WTC11 (cell line): ENCODE data around the gene TMEM59. TPM values are rescaled to one million over a fixed set of nuclear protein-coding genes. Genes with fewer than 3 reads are reported as not detected.

ENCODE experiments used
- ATAC-seq: fragments of 200-7000 bp; cut with Tn5 transposase; 2 replicates; pipeline ENCODE4 v1.10.0; 2021; ENCODE audit warnings: mild to moderate bottlenecking, moderate library complexity
- CTCF ChIA-PET: fragments of 300-600 bp; sonication (Branson Sonifier 250); formaldehyde crosslinking; loops from one replicate; lab custom pipeline; 2021; ENCODE audit warnings: antibody characterized with exemption; lab: Charles Lee
- POLR2A ChIA-PET: fragments of 350-600 bp; sonication (Branson Sonifier 250); formaldehyde crosslinking; loops from one replicate; lab custom pipeline; 2021; ENCODE audit warnings: antibody characterized with exemption; lab: Charles Lee
- DNase-seq: peaks from one replicate; pipeline ENCODE4 v3.0.0; 2021; ENCODE audit warnings: low spot score
- H3K27ac Mint-ChIP-seq: 2 replicates; pipeline ENCODE4 v1.8.0; 2021; ENCODE audit warnings: mixed read lengths
- H3K27me3 Mint-ChIP-seq: 2 replicates; pipeline ENCODE4 v1.8.0; 2021; ENCODE audit warnings: low read depth, mild to moderate bottlenecking, moderate library complexity, mixed read lengths
- H3K36me3 Mint-ChIP-seq: 2 replicates; pipeline ENCODE4 v1.8.0; 2021; ENCODE audit warnings: mixed read lengths
- H3K4me1 Mint-ChIP-seq: 2 replicates; pipeline ENCODE4 v1.8.0; 2022; ENCODE audit warnings: mixed read lengths
- H3K4me3 Mint-ChIP-seq: 2 replicates; pipeline ENCODE4 v1.8.0; 2021; ENCODE audit warnings: mild to moderate bottlenecking, moderate library complexity, mixed read lengths
- H3K9me3 Mint-ChIP-seq: 2 replicates; pipeline ENCODE4 v1.8.0; 2021; ENCODE audit warnings: mixed read lengths
- AFF4 ChIP-seq: sonication (generic); formaldehyde crosslinking; IDR thresholded peaks from 2 replicates; pipeline ENCODE4 v1.8.1; 2023; ENCODE audit warnings: mild to moderate bottlenecking, missing genetic modification reagents, borderline replicate concordance
- CBFB ChIP-seq: sonication (generic); formaldehyde crosslinking; IDR thresholded peaks from 2 replicates; pipeline ENCODE4 v1.8.1; 2022; ENCODE audit warnings: mild to moderate bottlenecking, low read depth, missing genetic modification reagents
- CTCF ChIP-seq: fragments of 200-600 bp; IDR thresholded peaks from 2 replicates; pipeline ENCODE4 v1.8.0; 2022; ENCODE audit warnings: antibody characterized with exemption
- ERG ChIP-seq: fragments of 250-450 bp; sonication (Bioruptor Pico); IDR thresholded peaks from 2 replicates; pipeline ENCODE4 v1.8.0; 2021; ENCODE audit warnings: mild to moderate bottlenecking
- FOXJ3 ChIP-seq: sonication (generic); formaldehyde crosslinking; IDR thresholded peaks from 2 replicates; pipeline ENCODE4 v1.9.0; 2021; ENCODE audit warnings: missing genetic modification reagents, mild to moderate bottlenecking, borderline replicate concordance
- IRF2 ChIP-seq: sonication (generic); formaldehyde crosslinking; IDR thresholded peaks from 2 replicates; pipeline ENCODE4 v1.8.0; 2022; ENCODE audit warnings: low read depth, missing genetic modification reagents, borderline replicate concordance
- JAZF1 ChIP-seq: fragments of 250-450 bp; sonication (Bioruptor Pico); IDR thresholded peaks from 2 replicates; pipeline ENCODE4 v1.9.0; 2021; ENCODE audit warnings: moderate library complexity, mild to moderate bottlenecking, inconsistent platforms
- NFYB ChIP-seq: sonication (generic); formaldehyde crosslinking; conservative IDR thresholded peaks from 2 replicates; pipeline ENCODE4 v1.8.0; 2022; ENCODE audit warnings: low read depth, missing genetic modification reagents
- NR1H2 ChIP-seq: sonication (generic); formaldehyde crosslinking; IDR thresholded peaks from 2 replicates; pipeline ENCODE4 v1.9.0; 2021; ENCODE audit warnings: mild to moderate bottlenecking, moderate library complexity, missing genetic modification reagents
- ZNF263 ChIP-seq: sonication (generic); formaldehyde crosslinking; IDR thresholded peaks from 2 replicates; pipeline ENCODE4 v1.8.1; 2022; ENCODE audit warnings: low read depth, mild to moderate bottlenecking, moderate library complexity, missing genetic modification reagents
- ZNF396 ChIP-seq: fragments of 250-450 bp; sonication (Bioruptor Pico); IDR thresholded peaks from 2 replicates; pipeline ENCODE4 v1.8.0; 2021; ENCODE audit warnings: mild to moderate bottlenecking, moderate library complexity, borderline replicate concordance
- ZNF416 ChIP-seq: fragments of 250-450 bp; sonication (Bioruptor Pico); IDR thresholded peaks from 2 replicates; pipeline ENCODE4 v1.9.0; 2021; ENCODE audit warnings: mild to moderate bottlenecking, inconsistent platforms
- ZNF423 ChIP-seq: fragments of 250-450 bp; sonication (Bioruptor Pico); IDR thresholded peaks from 2 replicates; pipeline ENCODE4 v2.1.2; 2022; ENCODE audit warnings: mild to moderate bottlenecking, moderate library complexity
- total RNA-seq: library from RNA; stranded (reverse); gene quantifications from 3 replicates; pipeline ENCODE4 v1.2.3, GENCODE V29; 2021
- TF ChIP-seq, protein P1 (sequence below): sonication (generic); formaldehyde crosslinking; IDR thresholded peaks from 2 replicates; pipeline ENCODE4 v1.8.0; 2023; ENCODE audit warnings: missing genetic modification reagents, mild to moderate bottlenecking, borderline replicate concordance
- TF ChIP-seq, protein P2 (sequence below): sonication (generic); formaldehyde crosslinking; IDR thresholded peaks from 2 replicates; pipeline ENCODE4 v1.8.0; 2022; ENCODE audit warnings: mild to moderate bottlenecking, missing genetic modification reagents

TMEM59 gene
- total RNA-seq, 1 experiment from 2014 or later, result 122 TPM

DNA sequence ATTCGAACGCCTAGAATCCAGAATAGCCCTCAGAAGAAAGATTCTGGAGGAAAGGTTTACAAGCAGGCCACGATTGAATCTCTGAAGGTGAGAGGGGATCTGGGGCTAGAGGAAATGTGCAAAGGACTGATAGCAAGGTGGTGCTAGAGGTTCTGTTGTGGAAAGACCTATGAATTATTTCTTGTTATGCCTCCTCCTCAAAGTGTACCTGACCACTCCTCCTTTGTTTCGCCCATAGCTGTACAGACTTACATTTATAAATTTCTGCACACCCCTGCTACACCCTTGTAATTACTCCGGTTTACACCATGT is 1.4 kb upstream of the TMEM59 start:
- Mint-ChIP-seq H3K36me3 (no peaks in the 10 kb centered on the region), H3K27ac (no peak overlapping the region; the same call in 1 of the 2 replicates), H3K9me3 (no peaks in the 10 kb centered on the region), H3K4me3 (no peak overlapping the region), H3K4me1 (peaks cover 8% of the 10 kb centered on the region; the same call in 1 of the 2 replicates), H3K27me3 (no peaks in the 10 kb centered on the region)
- TF ChIP-seq ZNF416 (CRISPR knock-in tag), result no peak
- TF ChIP-seq ERG (CRISPR knock-in tag), result no peak
- TF ChIP-seq ZNF423 (CRISPR knock-in tag), result no peak
- no peak for TF ChIP-seq CBFB
- TF ChIP-seq JAZF1 (CRISPR knock-in tag), result no peak
- TF ChIP-seq CTCF, result no peak
- TF ChIP-seq NR1H2 (CRISPR knock-in tag), result no peak
- TF ChIP-seq, protein P1, sequence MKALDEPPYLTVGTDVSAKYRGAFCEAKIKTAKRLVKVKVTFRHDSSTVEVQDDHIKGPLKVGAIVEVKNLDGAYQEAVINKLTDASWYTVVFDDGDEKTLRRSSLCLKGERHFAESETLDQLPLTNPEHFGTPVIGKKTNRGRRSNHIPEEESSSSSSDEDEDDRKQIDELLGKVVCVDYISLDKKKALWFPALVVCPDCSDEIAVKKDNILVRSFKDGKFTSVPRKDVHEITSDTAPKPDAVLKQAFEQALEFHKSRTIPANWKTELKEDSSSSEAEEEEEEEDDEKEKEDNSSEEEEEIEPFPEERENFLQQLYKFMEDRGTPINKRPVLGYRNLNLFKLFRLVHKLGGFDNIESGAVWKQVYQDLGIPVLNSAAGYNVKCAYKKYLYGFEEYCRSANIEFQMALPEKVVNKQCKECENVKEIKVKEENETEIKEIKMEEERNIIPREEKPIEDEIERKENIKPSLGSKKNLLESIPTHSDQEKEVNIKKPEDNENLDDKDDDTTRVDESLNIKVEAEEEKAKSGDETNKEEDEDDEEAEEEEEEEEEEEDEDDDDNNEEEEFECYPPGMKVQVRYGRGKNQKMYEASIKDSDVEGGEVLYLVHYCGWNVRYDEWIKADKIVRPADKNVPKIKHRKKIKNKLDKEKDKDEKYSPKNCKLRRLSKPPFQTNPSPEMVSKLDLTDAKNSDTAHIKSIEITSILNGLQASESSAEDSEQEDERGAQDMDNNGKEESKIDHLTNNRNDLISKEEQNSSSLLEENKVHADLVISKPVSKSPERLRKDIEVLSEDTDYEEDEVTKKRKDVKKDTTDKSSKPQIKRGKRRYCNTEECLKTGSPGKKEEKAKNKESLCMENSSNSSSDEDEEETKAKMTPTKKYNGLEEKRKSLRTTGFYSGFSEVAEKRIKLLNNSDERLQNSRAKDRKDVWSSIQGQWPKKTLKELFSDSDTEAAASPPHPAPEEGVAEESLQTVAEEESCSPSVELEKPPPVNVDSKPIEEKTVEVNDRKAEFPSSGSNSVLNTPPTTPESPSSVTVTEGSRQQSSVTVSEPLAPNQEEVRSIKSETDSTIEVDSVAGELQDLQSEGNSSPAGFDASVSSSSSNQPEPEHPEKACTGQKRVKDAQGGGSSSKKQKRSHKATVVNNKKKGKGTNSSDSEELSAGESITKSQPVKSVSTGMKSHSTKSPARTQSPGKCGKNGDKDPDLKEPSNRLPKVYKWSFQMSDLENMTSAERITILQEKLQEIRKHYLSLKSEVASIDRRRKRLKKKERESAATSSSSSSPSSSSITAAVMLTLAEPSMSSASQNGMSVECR (CRISPR knock-in tag), result no peak
- no peak for TF ChIP-seq FOXJ3 (CRISPR knock-in tag)
- no peak for TF ChIP-seq AFF4 (CRISPR knock-in tag)
- TF ChIP-seq ZNF263 (CRISPR knock-in tag), result no peak
- no peak for TF ChIP-seq NFYB
- TF ChIP-seq, protein P2, sequence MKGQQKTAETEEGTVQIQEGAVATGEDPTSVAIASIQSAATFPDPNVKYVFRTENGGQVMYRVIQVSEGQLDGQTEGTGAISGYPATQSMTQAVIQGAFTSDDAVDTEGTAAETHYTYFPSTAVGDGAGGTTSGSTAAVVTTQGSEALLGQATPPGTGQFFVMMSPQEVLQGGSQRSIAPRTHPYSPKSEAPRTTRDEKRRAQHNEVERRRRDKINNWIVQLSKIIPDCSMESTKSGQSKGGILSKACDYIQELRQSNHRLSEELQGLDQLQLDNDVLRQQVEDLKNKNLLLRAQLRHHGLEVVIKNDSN, result no peak
- no peak for TF ChIP-seq IRF2 (CRISPR knock-in tag)
- TF ChIP-seq ZNF396 (CRISPR knock-in tag), result no peak
- POLR2A ChIA-PET, result no interaction called here
- no peak for DNase-seq
- CTCF ChIA-PET, result no interaction called here
- ATAC-seq, result no peak
